Naive thymus-derived CD4-positive, alpha-beta T cell (primary cell): ENCODE measurements around the gene CPA5. TPM values are rescaled to one million over a fixed set of nuclear protein-coding genes. Genes with fewer than 3 reads are reported as not detected.

Experiments
- ATAC-seq: fragments of 150-1000 bp; cut with Tn5 transposase; 2 replicates; pipeline ENCODE4 v1.10.0; 2021; ENCODE audit warnings: mild to moderate bottlenecking, moderate library complexity
- CTCF ChIA-PET: fragments of 350-600 bp; sonication (Branson Sonifier 250); formaldehyde crosslinking; loops from one replicate; lab custom pipeline; 2021; ENCODE audit warnings: antibody characterized with exemption; lab: Charles Lee
- POLR2A ChIA-PET: fragments of 350-600 bp; sonication (Branson Sonifier 250); formaldehyde crosslinking; loops from one replicate; lab custom pipeline; 2021; ENCODE audit warnings: antibody characterized with exemption, inconsistent platforms; lab: Charles Lee
- DNase-seq, 9 donors: peaks; one replicate each; pipeline versions ENCODE4 v3.0.0 to v3.0.0-alpha.2; 2020 to 2022; ENCODE audit warnings: mixed read lengths in 1 of 9
- H3K27ac ChIP-seq: one replicate; pipeline ENCODE4 v1.7.0; 2013; ENCODE audit warnings: mild to moderate bottlenecking, low read depth, low read length, moderate library complexity
- H3K27me3 ChIP-seq, 2 donors: one replicate each; pipeline ENCODE4 v1.7.0; 2013; ENCODE audit warnings: low read length in 2 of 2, mild to moderate bottlenecking in 2 of 2, moderate library complexity in 2 of 2; ENCODE audit not compliant: control insufficient read depth in 2 of 2, insufficient read depth in 2 of 2
- H3K36me3 ChIP-seq, 3 experiments: 1 replicate in 2 of 3; 2 replicates in 1 of 3; pipeline ENCODE4 v1.7.0; 2013; ENCODE audit warnings: low read length in 3 of 3, mild to moderate bottlenecking in 3 of 3, moderate library complexity in 1 of 3; ENCODE audit not compliant: insufficient read depth in 3 of 3, control insufficient read depth in 2 of 3
- H3K4me1 ChIP-seq, 2 donors: one replicate each; pipeline ENCODE4 v1.7.0; 2013; ENCODE audit warnings: low read length in 2 of 2, mild to moderate bottlenecking in 2 of 2, moderate library complexity in 1 of 2; ENCODE audit not compliant: control insufficient read depth in 2 of 2, insufficient read depth in 2 of 2
- H3K4me3 ChIP-seq: 2 replicates; pipeline ENCODE4 v1.7.0; 2013; ENCODE audit warnings: mild to moderate bottlenecking, low read length
- H3K9me3 ChIP-seq, 3 experiments: 1 replicate in 2 of 3; 2 replicates in 1 of 3; pipeline ENCODE4 v1.7.0; 2013; ENCODE audit warnings: low read length in 3 of 3; ENCODE audit not compliant: control insufficient read depth in 2 of 3
- H3K27ac Mint-ChIP-seq, 9 donors: one replicate each; pipeline ENCODE4 v1.8.0; 2020 to 2022; ENCODE audit warnings: mixed read lengths in 9 of 9, mild to moderate bottlenecking in 8 of 9, moderate library complexity in 5 of 9, inconsistent platforms in 2 of 9
- H3K27me3 Mint-ChIP-seq, 5 donors: one replicate each; pipeline ENCODE4 v1.8.0; 2021 to 2022; ENCODE audit warnings: mixed read lengths in 5 of 5, mild to moderate bottlenecking in 1 of 5
- H3K36me3 Mint-ChIP-seq, 5 donors: one replicate each; pipeline ENCODE4 v1.8.0; 2020 to 2022; ENCODE audit warnings: mixed read lengths in 5 of 5, mild to moderate bottlenecking in 3 of 5, inconsistent platforms in 1 of 5
- H3K4me1 Mint-ChIP-seq, 7 donors: one replicate each; pipeline ENCODE4 v1.8.0; 2020 to 2022; ENCODE audit warnings: mixed read lengths in 7 of 7, mild to moderate bottlenecking in 3 of 7, inconsistent platforms in 1 of 7
- H3K4me3 Mint-ChIP-seq, 10 donors: one replicate each; pipeline ENCODE4 v1.8.0; 2020 to 2022; ENCODE audit warnings: mild to moderate bottlenecking in 10 of 10, mixed read lengths in 10 of 10, moderate library complexity in 6 of 10, inconsistent platforms in 2 of 10
- H3K9me3 Mint-ChIP-seq, 11 donors: one replicate each; pipeline ENCODE4 v1.8.0; 2020 to 2022; ENCODE audit warnings: mixed read lengths in 11 of 11, mild to moderate bottlenecking in 4 of 11, inconsistent platforms in 1 of 11, moderate library complexity in 1 of 11
- intact Hi-C, 2 donors: fragments of 100-400 bp; cut with micrococcal nuclease; formaldehyde crosslinking; loops; one replicate each; pipeline ENCODE4 v1.15.1; 2023
- polyA plus RNA-seq, 2 donors: library from polyadenylated mRNA; unstranded; fragments of 300-500 nt; fragmentation: Illumina TruSeq; gene quantifications; one replicate each; pipeline ENCODE4 v1.2.3, GENCODE V29; 2021
- total RNA-seq, 6 experiments: library from RNA in 5 of 6; stranded (reverse) in 5 of 6; gene quantifications; 1 replicate in 5 of 6; 2 replicates in 1 of 6; pipeline ENCODE4 v1.2.3 and lab custom pipeline; 2021 to 2026

CPA5 gene
- total and polyA plus RNA-seq, 7 experiments from 2014 or later, result 0.77 to 7.9 (median 3.9) TPM; not detected in 2

- H3K4me1 Mint-ChIP-seq, result peaks cover 0 to 2% (median 0%) of the 10 kb centered on the region in 7 donors
- H3K4me1 ChIP-seq, result no peaks in the 10 kb centered on the region
- no peak overlapping the region for H3K4me3 ChIP-seq
- intact Hi-C loops, result no loop called here
- no peaks in the 10 kb centered on the region for H3K27me3 ChIP-seq
- ChIA-PET POLR2A (no interaction called here), CTCF (no interaction called here)
- no peak overlapping the region for H3K27ac ChIP-seq
- H3K27me3 Mint-ChIP-seq, result peaks cover 0 to 4% (median 0%) of the 10 kb centered on the region in 5 donors
- no peaks in the 10 kb centered on the region for H3K9me3 ChIP-seq
- no peak overlapping the region for H3K27ac Mint-ChIP-seq
- ATAC-seq, result no peak
- peaks cover 0 to 5% (median 0%) of the 10 kb centered on the region in 11 donors for H3K9me3 Mint-ChIP-seq
- H3K4me3 Mint-ChIP-seq, result no peak overlapping the region
- H3K36me3 ChIP-seq, result no peaks in the 10 kb centered on the region
- no peak for DNase-seq
- H3K36me3 Mint-ChIP-seq, result peaks cover 0 to 4% (median 0%) of the 10 kb centered on the region in 5 donors
Observed at GRCh38 chr7:130301501-130302020, 43.1 kb upstream of the CPA5 start.

GRCh38 chr7:130302649-130303048, 42.0 kb upstream of the CPA5 start:
- no peak overlapping the region for H3K27ac ChIP-seq

GRCh38 chr7:130303127-130303526, 41.5 kb upstream of the CPA5 start:
- no peak overlapping the region for H3K4me3 ChIP-seq
- no peaks in the 10 kb centered on the region for H3K4me1 ChIP-seq
- intact Hi-C loops, result no loop called here
- H3K27ac ChIP-seq, result no peak overlapping the region
- H3K27me3 ChIP-seq, result no peaks in the 10 kb centered on the region
- CTCF ChIA-PET, result no interaction called here
- H3K27ac Mint-ChIP-seq, result no peak overlapping the region
- peaks cover 0 to 2% (median 0%) of the 10 kb centered on the region in 7 donors for H3K4me1 Mint-ChIP-seq
- H3K36me3 Mint-ChIP-seq, result peaks cover 0 to 4% (median 0%) of the 10 kb centered on the region in 5 donors
- DNase-seq, result no peak
- ATAC-seq, result no peak
- H3K9me3 Mint-ChIP-seq, result peaks cover 0 to 5% (median 0%) of the 10 kb centered on the region in 11 donors
- H3K9me3 ChIP-seq, result no peaks in the 10 kb centered on the region
- no peaks in the 10 kb centered on the region for H3K36me3 ChIP-seq
- peaks cover 0 to 4% (median 0%) of the 10 kb centered on the region in 5 donors for H3K27me3 Mint-ChIP-seq
- POLR2A ChIA-PET, result no interaction called here
- no peak overlapping the region for H3K4me3 Mint-ChIP-seq

More at GRCh38 chr7:130302649-130303048, 42.0 kb upstream of the CPA5 start:
- Mint-ChIP-seq H3K4me1 (peaks cover 0 to 2% (median 0%) of the 10 kb centered on the region in 7 donors), H3K9me3 (peaks cover 0 to 5% (median 0%) of the 10 kb centered on the region in 11 donors), H3K27me3 (peaks cover 0 to 4% (median 0%) of the 10 kb centered on the region in 5 donors), H3K27ac (no peak overlapping the region), H3K4me3 (no peak overlapping the region), H3K36me3 (peaks cover 0 to 4% (median 0%) of the 10 kb centered on the region in 5 donors)
- no peaks in the 10 kb centered on the region for H3K4me1 ChIP-seq
- DNase-seq (no peak), ATAC-seq (no peak)
- no peak overlapping the region for H3K4me3 ChIP-seq
- intact Hi-C loops, result no loop called here
- CTCF ChIA-PET, result no interaction called here
- H3K9me3 ChIP-seq, result no peaks in the 10 kb centered on the region
- POLR2A ChIA-PET, result no interaction called here
- no peaks in the 10 kb centered on the region for H3K36me3 ChIP-seq
- no peaks in the 10 kb centered on the region for H3K27me3 ChIP-seq

DNA sequence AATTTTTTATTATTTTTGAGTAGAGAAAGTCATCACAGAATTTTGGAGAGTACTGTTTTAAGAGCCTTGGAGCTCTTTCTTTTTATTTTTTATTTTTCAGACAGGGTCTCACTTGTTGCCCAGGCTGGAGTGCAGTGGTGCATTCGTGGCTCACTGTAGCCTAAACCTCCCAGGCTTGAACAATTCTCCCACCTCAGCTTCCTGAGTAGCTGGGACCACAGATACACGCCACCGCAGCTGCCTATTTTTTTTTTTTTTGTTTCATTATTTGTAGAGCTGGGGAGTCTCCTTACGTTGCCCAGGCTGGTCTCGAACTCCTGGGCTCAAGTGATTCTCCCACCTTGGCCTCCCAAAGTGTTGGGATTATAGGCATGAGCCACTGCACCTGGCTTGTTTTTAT, 41.1 kb upstream of the CPA5 start:
- no peak for DNase-seq
- CTCF ChIA-PET, result no interaction called here

DNA sequence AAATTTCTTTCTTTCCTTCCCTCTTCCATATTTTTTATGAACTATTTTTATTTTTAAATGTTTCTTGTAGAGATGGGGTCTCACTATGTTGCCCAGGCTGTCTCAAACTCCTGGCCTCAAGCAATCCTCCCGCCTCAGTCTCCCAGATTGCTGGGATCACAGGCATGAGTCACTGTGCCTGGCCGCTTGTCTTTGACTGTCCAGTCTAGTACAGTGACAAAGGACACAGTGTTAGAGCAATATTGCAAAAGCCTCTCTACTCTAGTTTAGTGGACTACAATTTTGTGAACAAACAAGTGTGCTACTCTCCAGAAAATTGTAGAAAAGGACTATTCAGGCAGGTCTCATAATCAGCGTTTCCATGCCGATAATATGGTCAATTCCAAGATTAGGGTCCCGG, 40.6 kb upstream of the CPA5 start:
- H3K36me3 ChIP-seq, result no peaks in the 10 kb centered on the region
- Mint-ChIP-seq H3K4me1 (peaks cover 0 to 2% (median 0%) of the 10 kb centered on the region in 7 donors), H3K27ac (peak overlapping the region in 1 of 9 donors; percentile 26), H3K27me3 (peaks cover 0 to 4% (median 0%) of the 10 kb centered on the region in 5 donors), H3K9me3 (peaks cover 0 to 5% (median 0%) of the 10 kb centered on the region in 11 donors), H3K36me3 (peaks cover 0 to 4% (median 0%) of the 10 kb centered on the region in 5 donors), H3K4me3 (no peak overlapping the region)
- no peak for ATAC-seq
- H3K27ac ChIP-seq, result no peak overlapping the region
- CTCF ChIA-PET, result no interaction called here
- H3K4me1 ChIP-seq, result no peaks in the 10 kb centered on the region
- intact Hi-C loops, result no loop called here
- POLR2A ChIA-PET, result interaction anchor here (0.6 kb wide), 1 partner anchor 13 kb away, joined by 3 read pairs; no protein-coding TSS in a partner anchor
- H3K9me3 ChIP-seq, result no peaks in the 10 kb centered on the region
- no peak for DNase-seq
- no peaks in the 10 kb centered on the region for H3K27me3 ChIP-seq
- H3K4me3 ChIP-seq, result no peak overlapping the region

More for the DNA sequence above, 41.1 kb upstream of the CPA5 start:
- Mint-ChIP-seq H3K4me3 (no peak overlapping the region), H3K9me3 (peaks cover 0 to 5% (median 0%) of the 10 kb centered on the region in 11 donors), H3K4me1 (peaks cover 0 to 2% (median 0%) of the 10 kb centered on the region in 7 donors), H3K27me3 (peaks cover 0 to 4% (median 0%) of the 10 kb centered on the region in 5 donors), H3K36me3 (peaks cover 0 to 4% (median 0%) of the 10 kb centered on the region in 5 donors), H3K27ac (no peak overlapping the region)
- no peak for ATAC-seq
- no peaks in the 10 kb centered on the region for H3K9me3 ChIP-seq
- POLR2A ChIA-PET, result no interaction called here
- H3K27me3 ChIP-seq, result no peaks in the 10 kb centered on the region
- intact Hi-C loops, result no loop called here
- H3K36me3 ChIP-seq, result no peaks in the 10 kb centered on the region
- H3K4me1 ChIP-seq, result no peaks in the 10 kb centered on the region
- no peak overlapping the region for H3K4me3 ChIP-seq
- H3K27ac ChIP-seq, result no peak overlapping the region

DNA sequence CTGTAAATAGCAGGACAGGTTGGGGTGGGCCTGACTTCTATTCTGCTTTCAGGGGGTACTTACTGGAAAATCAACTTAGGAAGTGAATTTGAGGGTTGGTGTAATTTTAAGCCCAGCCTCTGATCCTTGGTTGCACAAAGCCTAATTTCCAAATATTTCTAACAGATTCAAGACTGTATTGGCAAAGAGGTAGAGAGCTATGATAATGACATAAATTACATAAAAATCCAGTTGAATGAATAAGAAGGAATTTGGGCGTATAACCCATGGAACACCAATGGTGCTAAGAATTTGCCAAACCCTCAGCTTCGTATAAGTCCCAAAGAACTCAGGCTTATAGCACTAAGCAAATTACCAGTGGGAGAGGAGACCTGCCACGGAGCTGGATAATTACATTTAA, 39.7 kb upstream of the CPA5 start:
- DNase-seq, result no peak
- Mint-ChIP-seq H3K4me3 (no peak overlapping the region), H3K27ac (no peak overlapping the region), H3K4me1 (peaks cover 0 to 2% (median 0%) of the 10 kb centered on the region in 7 donors), H3K9me3 (peaks cover 0 to 5% (median 0%) of the 10 kb centered on the region in 11 donors), H3K36me3 (peaks cover 0 to 4% (median 0%) of the 10 kb centered on the region in 5 donors), H3K27me3 (peaks cover 0 to 4% (median 0%) of the 10 kb centered on the region in 5 donors)
- no peaks in the 10 kb centered on the region for H3K36me3 ChIP-seq
- no peak for ATAC-seq
- no peaks in the 10 kb centered on the region for H3K27me3 ChIP-seq
- CTCF ChIA-PET, result no interaction called here
- no peaks in the 10 kb centered on the region for H3K9me3 ChIP-seq
- H3K4me1 ChIP-seq, result no peaks in the 10 kb centered on the region
- intact Hi-C loops, result no loop called here
- POLR2A ChIA-PET, result interaction anchor here (0.6 kb wide), 1 partner anchor 12 kb away, joined by 3 read pairs; no protein-coding TSS in a partner anchor
- H3K27ac ChIP-seq, result no peak overlapping the region
- no peak overlapping the region for H3K4me3 ChIP-seq
